Breast epithelium (tissue), 4 donors: ENCODE measurements around the gene UBIAD1. TPM values are rescaled to one million over a fixed set of nuclear protein-coding genes. Genes with fewer than 3 reads are reported as not detected.
A peak's percentile ranks its signal among the peaks of the same experiment; 100 is the strongest.

Experiments
- DNase-seq, 2 donors: peaks; one replicate each; pipeline ENCODE4 v3.0.0-alpha.2; 2019; ENCODE audit warnings: low spot score in 2 of 2
- H3K27ac ChIP-seq, 2 donors: fragments of 200-600 bp; sonication (generic) in 1 of 2; one replicate each; pipeline ENCODE4 v1.5.1; 2016 to 2019; ENCODE audit warnings: mild to moderate bottlenecking in 1 of 2
- H3K27me3 ChIP-seq, 2 donors: fragments of 200-600 bp; sonication (generic) in 1 of 2; one replicate each; pipeline versions ENCODE4 v1.5.1 to v1.6.0; 2017 to 2019; ENCODE audit warnings: control low read depth in 1 of 2, mild to moderate bottlenecking in 1 of 2
- H3K36me3 ChIP-seq: fragments of 200-600 bp; one replicate; pipeline ENCODE4 v1.5.1; 2019
- H3K4me1 ChIP-seq, 2 donors: fragments of 200-600 bp; sonication (generic); one replicate each; pipeline ENCODE4 v1.5.1; 2016 to 2019; ENCODE audit warnings: control low read depth in 1 of 2
- H3K4me3 ChIP-seq, 3 donors: fragments of 200-600 bp; sonication (generic); 1 replicate in 2 of 3; 2 replicates in 1 of 3; pipeline ENCODE4 v1.5.1; 2016 to 2019; ENCODE audit warnings: mild to moderate bottlenecking in 3 of 3, moderate library complexity in 2 of 3
- H3K9me3 ChIP-seq, 2 donors: fragments of 200-600 bp; sonication (generic) in 1 of 2; one replicate each; pipeline ENCODE4 v1.5.1; 2016 to 2019; ENCODE audit warnings: control low read depth in 1 of 2
- POLR2A ChIP-seq: fragments of 450-650 bp; IDR thresholded peaks from one replicate; pipeline ENCODE4 v1.6.1; 2016; ENCODE audit warnings: antibody characterized with exemption, mild to moderate bottlenecking, moderate library complexity
- POLR2AphosphoS5 ChIP-seq, 3 donors: sonication (generic); formaldehyde crosslinking; IDR thresholded peaks; one replicate each; pipeline ENCODE4 v1.6.1; 2017; ENCODE audit warnings: antibody characterized with exemption in 3 of 3
- intact Hi-C: fragments of 100-400 bp; cut with DNase I; formaldehyde crosslinking; loops from one replicate; pipeline ENCODE4 v1.15.1; 2023; ENCODE audit warnings: low total_unique reads
- total RNA-seq, 3 donors: library from RNA; depleted of rRNA; stranded (reverse); fragments of >200 nt; gene quantifications; one replicate each; pipeline ENCODE4 v1.1.0, GENCODE V29; 2016
- TF ChIP-seq, protein P1 (sequence below), 3 donors: fragments of 450-650 bp; IDR thresholded peaks; one replicate each; pipeline ENCODE4 v1.5.1; 2016 to 2017; ENCODE audit warnings: antibody characterized with exemption in 3 of 3, mild to moderate bottlenecking in 3 of 3, moderate library complexity in 3 of 3

The UBIAD1 gene
- total RNA-seq, 3 donors from 2014 or later, result 13.4 to 20.6 (median 16.4) TPM

DNA sequence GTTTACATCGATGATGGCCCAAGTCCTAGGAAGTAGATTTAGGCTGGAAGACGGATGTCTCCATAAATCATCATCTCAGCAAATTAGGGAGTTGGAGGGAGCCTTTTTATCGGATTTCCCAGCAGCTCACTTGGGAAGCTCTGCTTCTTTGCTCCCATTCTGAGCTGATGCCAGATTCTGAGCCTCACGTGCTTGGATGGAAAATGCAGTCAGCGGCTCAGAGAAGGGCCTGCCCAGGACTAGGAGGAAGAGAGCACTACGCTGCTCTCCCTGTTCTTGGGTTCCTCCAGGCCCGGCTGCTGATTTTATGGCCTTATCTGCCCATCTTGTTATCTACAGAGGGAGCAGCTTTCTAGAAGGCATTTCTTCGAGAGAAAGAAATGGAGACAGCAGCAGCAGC lies 42.0 kb downstream of the UBIAD1 start:
- TF ChIP-seq, protein P1, sequence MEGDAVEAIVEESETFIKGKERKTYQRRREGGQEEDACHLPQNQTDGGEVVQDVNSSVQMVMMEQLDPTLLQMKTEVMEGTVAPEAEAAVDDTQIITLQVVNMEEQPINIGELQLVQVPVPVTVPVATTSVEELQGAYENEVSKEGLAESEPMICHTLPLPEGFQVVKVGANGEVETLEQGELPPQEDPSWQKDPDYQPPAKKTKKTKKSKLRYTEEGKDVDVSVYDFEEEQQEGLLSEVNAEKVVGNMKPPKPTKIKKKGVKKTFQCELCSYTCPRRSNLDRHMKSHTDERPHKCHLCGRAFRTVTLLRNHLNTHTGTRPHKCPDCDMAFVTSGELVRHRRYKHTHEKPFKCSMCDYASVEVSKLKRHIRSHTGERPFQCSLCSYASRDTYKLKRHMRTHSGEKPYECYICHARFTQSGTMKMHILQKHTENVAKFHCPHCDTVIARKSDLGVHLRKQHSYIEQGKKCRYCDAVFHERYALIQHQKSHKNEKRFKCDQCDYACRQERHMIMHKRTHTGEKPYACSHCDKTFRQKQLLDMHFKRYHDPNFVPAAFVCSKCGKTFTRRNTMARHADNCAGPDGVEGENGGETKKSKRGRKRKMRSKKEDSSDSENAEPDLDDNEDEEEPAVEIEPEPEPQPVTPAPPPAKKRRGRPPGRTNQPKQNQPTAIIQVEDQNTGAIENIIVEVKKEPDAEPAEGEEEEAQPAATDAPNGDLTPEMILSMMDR (IDR thresholded peaks at IDR 0.05), result no peak
- no peak for TF ChIP-seq POLR2A
- no peak for TF ChIP-seq POLR2AphosphoS5 (IDR thresholded peaks at IDR 0.05)
- no peaks in the 10 kb centered on the region for H3K36me3 ChIP-seq
- intact Hi-C loops, result no loop called here
- H3K27ac ChIP-seq, result no peak overlapping the region
- no peaks in the 10 kb centered on the region for H3K4me1 ChIP-seq
- DNase-seq, result no peak
- H3K9me3 ChIP-seq, result no peaks in the 10 kb centered on the region
- H3K27me3 ChIP-seq, result no peaks in the 10 kb centered on the region
- no peak overlapping the region for H3K4me3 ChIP-seq

GRCh38 chr1:11316701-11317100 lies 43.7 kb downstream of the UBIAD1 start:
- H3K4me1 ChIP-seq, result no peaks in the 10 kb centered on the region
- DNase-seq, result peak in 1 of 2 donors; percentile 53
- intact Hi-C loops, result no loop called here
- peak overlapping the region in 1 of 3 donors; percentile 31 for H3K4me3 ChIP-seq
- H3K9me3 ChIP-seq, result no peaks in the 10 kb centered on the region
- H3K27ac ChIP-seq, result peak overlapping the region; percentile 1 to 74
- no peaks in the 10 kb centered on the region for H3K27me3 ChIP-seq
- TF ChIP-seq, protein P1 (IDR thresholded peaks at IDR 0.05), result no peak
- no peak for TF ChIP-seq POLR2AphosphoS5 (IDR thresholded peaks at IDR 0.05)
- no peak for TF ChIP-seq POLR2A
- no peaks in the 10 kb centered on the region for H3K36me3 ChIP-seq

DNA sequence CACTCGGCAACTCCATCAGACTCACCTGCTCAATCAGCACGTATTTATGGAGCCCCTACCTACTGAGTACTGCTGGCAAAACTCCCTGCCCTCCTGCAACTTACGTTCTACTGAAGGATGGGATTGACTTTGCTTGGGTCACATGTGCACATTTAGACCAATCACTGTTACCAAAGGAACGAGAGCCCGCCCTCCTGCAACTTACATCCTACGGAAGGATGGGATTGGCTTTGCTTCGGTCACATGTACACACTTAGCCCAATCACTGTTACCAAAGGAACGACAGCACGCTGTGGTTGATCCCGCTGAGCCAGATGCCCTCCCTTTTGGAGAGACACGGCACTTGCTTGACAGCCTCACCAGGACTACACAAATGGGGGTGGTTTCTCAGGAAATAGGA lies 46.0 kb downstream of the UBIAD1 start:
- intact Hi-C loops, result no loop called here
- TF ChIP-seq POLR2AphosphoS5 (IDR thresholded peaks at IDR 0.05) (no peak), POLR2A (no peak)
- TF ChIP-seq, protein P1 (IDR thresholded peaks at IDR 0.05), result no peak
- Histone ChIP-seq H3K4me1 (no peaks in the 10 kb centered on the region), H3K9me3 (no peaks in the 10 kb centered on the region), H3K4me3 (no peak overlapping the region), H3K27me3 (no peaks in the 10 kb centered on the region), H3K27ac (no peak overlapping the region), H3K36me3 (no peaks in the 10 kb centered on the region)
- no peak for DNase-seq

GRCh38 chr1:11320153-11320936 lies 47.3 kb downstream of the UBIAD1 start:
- Histone ChIP-seq H3K27ac (no peak overlapping the region), H3K36me3 (no peaks in the 10 kb centered on the region), H3K9me3 (no peaks in the 10 kb centered on the region), H3K4me3 (no peak overlapping the region), H3K4me1 (no peaks in the 10 kb centered on the region), H3K27me3 (no peaks in the 10 kb centered on the region)
- DNase-seq, result no peak
- intact Hi-C loops, result no loop called here
- TF ChIP-seq POLR2A, result no peak

GRCh38 chr1:11321656-11322491 lies 48.9 kb downstream of the UBIAD1 start:
- H3K4me1 ChIP-seq, result no peaks in the 10 kb centered on the region
- DNase-seq, result no peak
- no peak overlapping the region for H3K4me3 ChIP-seq
- no peak for TF ChIP-seq POLR2AphosphoS5 (IDR thresholded peaks at IDR 0.05)
- no peak for TF ChIP-seq POLR2A
- TF ChIP-seq, protein P1 (IDR thresholded peaks at IDR 0.05), result no peak
- H3K27ac ChIP-seq, result no peak overlapping the region
- no peaks in the 10 kb centered on the region for H3K9me3 ChIP-seq
- H3K27me3 ChIP-seq, result no peaks in the 10 kb centered on the region
- intact Hi-C loops, result no loop called here
- no peaks in the 10 kb centered on the region for H3K36me3 ChIP-seq
